OCI-LY7 (cell line): ENCODE data around the gene KRT23.

Source experiments
- EZH2phosphoT487 ChIP-seq: fragments of 200-600 bp; sonication (generic); IDR thresholded peaks from 2 replicates; pipeline ENCODE4 v1.6.1; 2018; ENCODE audit warnings: low read depth, borderline replicate concordance, mild to moderate bottlenecking, mixed run types, antibody characterized with exemption, low read length, moderate library complexity, mixed read lengths
- TF ChIP-seq, protein P1 (sequence below): fragments of 200-600 bp; sonication (generic); conservative IDR thresholded peaks from 2 replicates; pipeline ENCODE4 v1.5.1; 2014; ENCODE audit warnings: mild to moderate bottlenecking, antibody characterized with exemption, low read length, moderate library complexity, mixed read lengths

- TF ChIP-seq, protein P1, sequence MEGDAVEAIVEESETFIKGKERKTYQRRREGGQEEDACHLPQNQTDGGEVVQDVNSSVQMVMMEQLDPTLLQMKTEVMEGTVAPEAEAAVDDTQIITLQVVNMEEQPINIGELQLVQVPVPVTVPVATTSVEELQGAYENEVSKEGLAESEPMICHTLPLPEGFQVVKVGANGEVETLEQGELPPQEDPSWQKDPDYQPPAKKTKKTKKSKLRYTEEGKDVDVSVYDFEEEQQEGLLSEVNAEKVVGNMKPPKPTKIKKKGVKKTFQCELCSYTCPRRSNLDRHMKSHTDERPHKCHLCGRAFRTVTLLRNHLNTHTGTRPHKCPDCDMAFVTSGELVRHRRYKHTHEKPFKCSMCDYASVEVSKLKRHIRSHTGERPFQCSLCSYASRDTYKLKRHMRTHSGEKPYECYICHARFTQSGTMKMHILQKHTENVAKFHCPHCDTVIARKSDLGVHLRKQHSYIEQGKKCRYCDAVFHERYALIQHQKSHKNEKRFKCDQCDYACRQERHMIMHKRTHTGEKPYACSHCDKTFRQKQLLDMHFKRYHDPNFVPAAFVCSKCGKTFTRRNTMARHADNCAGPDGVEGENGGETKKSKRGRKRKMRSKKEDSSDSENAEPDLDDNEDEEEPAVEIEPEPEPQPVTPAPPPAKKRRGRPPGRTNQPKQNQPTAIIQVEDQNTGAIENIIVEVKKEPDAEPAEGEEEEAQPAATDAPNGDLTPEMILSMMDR = no peak
- no peak for TF ChIP-seq EZH2phosphoT487
These were observed 30.8 kb downstream of the KRT23 start for GRCh38 chr17:40906613-40907012.
